ENCODE data around the gene EBF3.

Gene EBF3

GRCh38 chr10:129942936-129943715 lies 20.9 kb downstream of the EBF3 start:
- DNase-seq = no peak

GRCh38 chr10:129942391-129942790 lies 21.7 kb downstream of the EBF3 start:
- DNase-seq = no peak

GRCh38 chr10:129942019-129942277 lies 22.1 kb downstream of the EBF3 start:
- no peak for DNase-seq

- DNase-seq = no peak
Observed at GRCh38 chr10:129941199-129942018, 22.7 kb downstream of the EBF3 start.

- no peak for DNase-seq
Observed at GRCh38 chr10:129940617-129941198, 23.4 kb downstream of the EBF3 start.

GRCh38 chr10:129939416-129940275 lies 24.4 kb downstream of the EBF3 start:
- no peak for DNase-seq

GRCh38 chr10:129938460-129938859 lies 25.6 kb downstream of the EBF3 start:
- DNase-seq = no peak

- no peak for DNase-seq
Observed at GRCh38 chr10:129937351-129937751, 26.7 kb downstream of the EBF3 start.

GRCh38 chr10:129936923-129937300 lies 27.2 kb downstream of the EBF3 start:
- DNase-seq = no peak

GRCh38 chr10:129936266-129936922 lies 27.7 kb downstream of the EBF3 start:
- no peak for DNase-seq

- no peak for DNase-seq
Observed at GRCh38 chr10:129935867-129936152, 28.3 kb downstream of the EBF3 start.

- no peak for DNase-seq
Observed at GRCh38 chr10:129935102-129935866, 28.8 kb downstream of the EBF3 start.

- DNase-seq = no peak
Observed at GRCh38 chr10:129934196-129934925, 29.7 kb downstream of the EBF3 start.

- no peak for DNase-seq
Observed at GRCh38 chr10:129933456-129934092, 30.5 kb downstream of the EBF3 start.

GRCh38 chr10:129932751-129933433 lies 31.2 kb downstream of the EBF3 start:
- DNase-seq = no peak

- no peak for DNase-seq
Observed at GRCh38 chr10:129932182-129932581, 31.9 kb downstream of the EBF3 start.

GRCh38 chr10:129929343-129930292 lies 34.5 kb downstream of the EBF3 start:
- DNase-seq = no peak

GRCh38 chr10:129927351-129928120 lies 36.5 kb downstream of the EBF3 start:
- no peak for DNase-seq
